B cell (primary cell): ENCODE measurements around the gene SRSF2. TPM values are rescaled to one million over a fixed set of nuclear protein-coding genes. Genes with fewer than 3 reads are reported as not detected.
A peak's percentile ranks its signal among the peaks of the same experiment; 100 is the strongest.
"Not testable (repeated sequence)": the region's sequence is repeated elsewhere in the genome, so short reads cannot be mapped to it uniquely, and the experiment has no call there.

Experiments used
- ATAC-seq: fragments of 200-7000 bp; cut with Tn5 transposase; one replicate; pipeline ENCODE4 v1.10.0; 2021; ENCODE audit warnings: low read depth, mild to moderate bottlenecking, moderate number of reproducible peaks, moderate library complexity
- CTCF ChIA-PET: fragments of 350-600 bp; sonication (Branson Sonifier 250); formaldehyde crosslinking; loops from one replicate; lab custom pipeline; 2021; ENCODE audit warnings: antibody characterized with exemption, inconsistent platforms; lab: Charles Lee
- POLR2A ChIA-PET: fragments of 350-600 bp; sonication (Branson Sonifier 250); formaldehyde crosslinking; loops from one replicate; lab custom pipeline; 2021; ENCODE audit warnings: antibody characterized with exemption; lab: Charles Lee
- DNase-seq: peaks from one replicate; pipeline ENCODE4 v3.0.0; 2013
- H2AFZ ChIP-seq: 2 replicates; pipeline ENCODE4 v1.6.1; 2012; ENCODE audit warnings: mild to moderate bottlenecking, low read depth, low read length; ENCODE audit not compliant: insufficient read depth, poor library complexity, severe bottlenecking
- H3K27ac ChIP-seq, 2 donors: 1 replicate in 1 of 2; 2 replicates in 1 of 2; pipeline ENCODE4 v1.5.1; 2012 to 2013; ENCODE audit warnings: low read length in 2 of 2, mild to moderate bottlenecking in 2 of 2, moderate library complexity in 1 of 2
- H3K27me3 ChIP-seq, 4 experiments: fragments of 200-600 bp in 1 of 4; sonication (generic) in 1 of 4; replicated peaks in 1 of 4; 1 replicate in 2 of 4; 2 replicates in 2 of 4; pipeline versions ENCODE4 v1.6.1 to v1.7.0; 2013 to 2016; ENCODE audit warnings: low read length in 3 of 4, mild to moderate bottlenecking in 2 of 4, mixed read lengths in 1 of 4, moderate library complexity in 1 of 4; ENCODE audit not compliant: insufficient read depth in 4 of 4, control insufficient read depth in 3 of 4; ENCODE audit errors: control extremely low read depth in 1 of 4
- H3K36me3 ChIP-seq, 2 experiments: replicated peaks in 1 of 2; 1 replicate in 1 of 2; 2 replicates in 1 of 2; pipeline versions ENCODE4 v1.6.1 to v1.7.1; 2013; ENCODE audit warnings: low read length in 1 of 2; ENCODE audit not compliant: insufficient read depth in 2 of 2, control insufficient read depth in 1 of 2; ENCODE audit errors: control extremely low read depth in 1 of 2, extremely low read depth in 1 of 2
- H3K4me1 ChIP-seq, 2 donors: fragments of 200-600 bp in 1 of 2; sonication (generic) in 1 of 2; 1 replicate in 1 of 2; 2 replicates in 1 of 2; pipeline versions ENCODE4 v1.5.1 to v1.6.1; 2013 to 2017; ENCODE audit warnings: low read length in 2 of 2; ENCODE audit not compliant: control insufficient read depth in 2 of 2, insufficient read depth in 2 of 2
- H3K4me2 ChIP-seq: replicated peaks from 2 replicates; pipeline ENCODE3; 2012; ENCODE audit warnings: mild to moderate bottlenecking, low read depth, low read length; ENCODE audit not compliant: poor library complexity, severe bottlenecking
- H3K4me3 ChIP-seq, 5 experiments: fragments of 200-600 bp in 1 of 5; sonication (generic) in 1 of 5; 1 replicate in 3 of 5; 2 replicates in 2 of 5; pipeline versions ENCODE4 v1.5.1 to v1.7.0; 2011 to 2016; ENCODE audit warnings: low read length in 4 of 5, mild to moderate bottlenecking in 4 of 5, low read depth in 2 of 5, control low read depth in 1 of 5, moderate library complexity in 1 of 5; ENCODE audit not compliant: insufficient read depth in 1 of 5; ENCODE audit errors: control extremely low read depth in 1 of 5, extremely low read depth in 1 of 5
- H3K79me2 ChIP-seq: fragments of 200-600 bp; sonication (generic); one replicate; pipeline ENCODE4 v1.6.0; 2016; ENCODE audit warnings: low read length; ENCODE audit not compliant: control insufficient read depth, insufficient read depth
- H3K9ac ChIP-seq: fragments of 200-600 bp; sonication (generic); 2 replicates; pipeline ENCODE4 v1.6.1; 2017; ENCODE audit warnings: mild to moderate bottlenecking, low read length, moderate library complexity
- H3K9me3 ChIP-seq, 3 donors: one replicate each; pipeline versions ENCODE4 v1.6.1 to v1.7.1; 2013; ENCODE audit warnings: low read length in 2 of 3; ENCODE audit not compliant: control insufficient read depth in 2 of 3, insufficient read depth in 1 of 3; ENCODE audit errors: control extremely low read depth in 1 of 3
- H4K20me1 ChIP-seq: 2 replicates; pipeline ENCODE4 v1.6.0; 2012; ENCODE audit warnings: mild to moderate bottlenecking, low read length; ENCODE audit not compliant: insufficient read depth, control insufficient read depth, poor library complexity, severe bottlenecking
- H3K27ac Mint-ChIP-seq: one replicate; pipeline ENCODE4 v1.8.0; 2021; ENCODE audit warnings: mixed read lengths
- H3K27me3 Mint-ChIP-seq: one replicate; pipeline ENCODE4 v1.8.0; 2021; ENCODE audit warnings: mixed read lengths
- H3K4me1 Mint-ChIP-seq: one replicate; pipeline ENCODE4 v1.8.0; 2021; ENCODE audit warnings: mixed read lengths
- H3K4me3 Mint-ChIP-seq: one replicate; pipeline ENCODE4 v1.8.0; 2021; ENCODE audit warnings: mixed read lengths
- H3K9me3 Mint-ChIP-seq: one replicate; pipeline ENCODE4 v1.8.0; 2022; ENCODE audit warnings: mixed read lengths; ENCODE audit not compliant: insufficient read depth
- EZH2 ChIP-seq: IDR thresholded peaks from 2 replicates; pipeline ENCODE4 v1.6.1; 2012; ENCODE audit warnings: borderline replicate concordance, low read depth, mild to moderate bottlenecking, moderate library complexity, low read length; ENCODE audit not compliant: insufficient read depth, poor library complexity, severe bottlenecking
- WGBS: methylation state at CpG from one replicate; pipeline ENCODE4 v1.1.5; 2013; ENCODE audit warnings: missing lambda C conversion rate; ENCODE audit not compliant: insufficient coverage; 5-methylcytosine and 5-hydroxymethylcytosine counted together
- intact Hi-C: fragments of 100-400 bp; cut with micrococcal nuclease; formaldehyde crosslinking; loops from one replicate; pipeline ENCODE4 v1.10.0; 2022
- polyA plus RNA-seq: library from polyadenylated mRNA; depleted of rRNA; stranded (reverse); fragments of >200 nt; gene quantifications from 2 replicates; pipeline ENCODE4 v1.2.3, GENCODE V29; 2012
- total RNA-seq, 2 donors: library from RNA; stranded (reverse); fragments of 120-200 nt in 1 of 2; gene quantifications; 1 replicate in 1 of 2; 2 replicates in 1 of 2; pipeline versions ENCODE4 v1.2.3 to v1.2.4, GENCODE V29; 2013 to 2022
- TF ChIP-seq, protein P1 (sequence below): fragments of 200-600 bp; IDR thresholded peaks from one replicate; pipeline ENCODE4 v1.8.0; 2022; ENCODE audit warnings: antibody characterized with exemption, mild to moderate bottlenecking

SRSF2 gene
- total and polyA plus RNA-seq, 2 donors (not counting 1 experiment from before 2014, with no cell fraction given) = 362 to 764 TPM

GRCh38 chr17:76713765-76714164 lies 23.4 kb downstream of the SRSF2 start:
- H3K36me3 ChIP-seq = peaks cover 13 to 33% of the 10 kb centered on the region in 2 experiments
- H3K4me3 ChIP-seq = no peak overlapping the region
- H4K20me1 ChIP-seq = peaks cover 12% of the 10 kb centered on the region
- H2AFZ ChIP-seq = no peak overlapping the region
- H3K79me2 ChIP-seq = peaks cover 16% of the 10 kb centered on the region
- H3K27ac Mint-ChIP-seq = no peak overlapping the region
- ATAC-seq (no peak), DNase-seq (peak; percentile 8)
- no peaks in the 10 kb centered on the region for H3K9me3 ChIP-seq
- peaks cover 30% of the 10 kb centered on the region for H3K4me1 Mint-ChIP-seq
- H3K27ac ChIP-seq = no peak overlapping the region
- peaks cover 27 to 36% of the 10 kb centered on the region in 2 donors for H3K4me1 ChIP-seq
- CTCF ChIA-PET = interaction anchor here (1.0 to 7.4 kb wide), 14 partner anchors 11 to 190 kb away, joined by 3 to 56 read pairs (median 4); partner anchors contain the start of genes JMJD6 and METTL23
- WGBS = 98% methylated on average over 6 of the region's 7 CpGs
- H3K9me3 Mint-ChIP-seq = no peaks in the 10 kb centered on the region
- POLR2A ChIA-PET = no interaction called here
- H3K27me3 ChIP-seq = no peaks in the 10 kb centered on the region
- H3K4me3 Mint-ChIP-seq = no peak overlapping the region
- H3K9ac ChIP-seq = no peak overlapping the region
- intact Hi-C loops = loop anchor here (2.0 to 5.0 kb wide), 2 partner anchors 156 to 191 kb away; no protein-coding TSS in a partner anchor
- H3K27me3 Mint-ChIP-seq = no peaks in the 10 kb centered on the region
- no peak overlapping the region for H3K4me2 ChIP-seq
- TF ChIP-seq, protein P1, sequence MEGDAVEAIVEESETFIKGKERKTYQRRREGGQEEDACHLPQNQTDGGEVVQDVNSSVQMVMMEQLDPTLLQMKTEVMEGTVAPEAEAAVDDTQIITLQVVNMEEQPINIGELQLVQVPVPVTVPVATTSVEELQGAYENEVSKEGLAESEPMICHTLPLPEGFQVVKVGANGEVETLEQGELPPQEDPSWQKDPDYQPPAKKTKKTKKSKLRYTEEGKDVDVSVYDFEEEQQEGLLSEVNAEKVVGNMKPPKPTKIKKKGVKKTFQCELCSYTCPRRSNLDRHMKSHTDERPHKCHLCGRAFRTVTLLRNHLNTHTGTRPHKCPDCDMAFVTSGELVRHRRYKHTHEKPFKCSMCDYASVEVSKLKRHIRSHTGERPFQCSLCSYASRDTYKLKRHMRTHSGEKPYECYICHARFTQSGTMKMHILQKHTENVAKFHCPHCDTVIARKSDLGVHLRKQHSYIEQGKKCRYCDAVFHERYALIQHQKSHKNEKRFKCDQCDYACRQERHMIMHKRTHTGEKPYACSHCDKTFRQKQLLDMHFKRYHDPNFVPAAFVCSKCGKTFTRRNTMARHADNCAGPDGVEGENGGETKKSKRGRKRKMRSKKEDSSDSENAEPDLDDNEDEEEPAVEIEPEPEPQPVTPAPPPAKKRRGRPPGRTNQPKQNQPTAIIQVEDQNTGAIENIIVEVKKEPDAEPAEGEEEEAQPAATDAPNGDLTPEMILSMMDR = no peak
- TF ChIP-seq EZH2 = no peak

DNA sequence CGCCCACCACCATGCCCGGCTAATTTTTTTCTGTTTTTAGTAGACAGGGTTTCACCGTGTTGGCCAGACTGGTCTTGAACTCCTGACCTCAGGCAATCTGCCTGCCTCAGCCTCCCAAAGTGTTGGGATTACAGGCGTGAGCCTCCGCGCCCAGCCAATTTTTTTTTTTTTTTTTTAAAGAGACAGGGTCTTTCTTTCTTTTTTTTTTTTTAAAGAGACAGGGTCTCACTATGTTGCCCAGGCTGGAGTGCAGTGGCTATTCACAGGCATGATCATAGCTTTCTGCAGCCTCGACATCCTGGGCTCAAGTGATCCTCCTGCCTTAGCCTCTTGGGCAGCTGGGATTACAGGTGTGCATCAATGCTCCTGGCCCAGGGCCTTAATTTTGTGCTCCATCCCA lies 24.8 kb downstream of the SRSF2 start:
- 96% methylated on average over 4 of the region's 7 CpGs for WGBS
- not testable (repeated sequence) for H2AFZ ChIP-seq, ATAC-seq, H3K4me3 ChIP-seq, H3K27me3 Mint-ChIP-seq, H3K4me2 ChIP-seq, H3K27ac ChIP-seq, H3K9me3 ChIP-seq, H3K9ac ChIP-seq, H3K4me3 Mint-ChIP-seq, H3K27me3 ChIP-seq, H3K9me3 Mint-ChIP-seq, DNase-seq, H3K27ac Mint-ChIP-seq
- ChIA-PET POLR2A (interaction anchor here (0.6 kb wide), 1 partner anchor 24 kb away, joined by 9 read pairs; no protein-coding TSS in a partner anchor), CTCF (interaction anchor here (0.6 to 7.4 kb wide), 7 partner anchors 8 to 220 kb away, joined by 3 to 56 read pairs (median 5); partner anchors contain the start of genes JMJD6 and METTL23)
- intact Hi-C loops = loop anchor here (5.0 kb wide), 1 partner anchor 155 kb away; no protein-coding TSS in a partner anchor
- Histone ChIP-seq H3K79me2 (peaks cover 16% of the 10 kb centered on the region), H4K20me1 (peaks cover 12% of the 10 kb centered on the region), H3K36me3 (peaks cover 6 to 24% of the 10 kb centered on the region in 2 experiments), H3K4me1 (peaks cover 27 to 36% of the 10 kb centered on the region in 2 donors)
- peaks cover 30% of the 10 kb centered on the region for H3K4me1 Mint-ChIP-seq
